Measurements from ENCODE around the gene PIGT.

GRCh38 chr20:45469336-45470261, 53.7 kb downstream of the PIGT start, which contains the start of gene WFDC2:
- TF ChIP-seq CTCF (IDR thresholded peaks at IDR 0.05 in 8 of 11, conservative IDR thresholded peaks at IDR 0.05 in 3 of 11) (no peak), POLR2AphosphoS5 (IDR thresholded peaks at IDR 0.05) (no peak)

Measured in spleen (tissue), 7 donors.